Peyer's patch (tissue), 4 donors: Measurements from ENCODE around the gene LUC7L.

Source experiments
- CTCF ChIP-seq, 6 experiments: fragments of 450-650 bp in 4 of 6; fragments of 200-600 bp in 2 of 6; sonication (generic) in 1 of 6; IDR thresholded peaks; one replicate each; pipeline ENCODE4 v1.5.1; 2017 to 2019; ENCODE audit warnings: antibody characterized with exemption in 6 of 6, mild to moderate bottlenecking in 3 of 6, moderate library complexity in 1 of 6
- POLR2A ChIP-seq, 2 donors: fragments of 450-650 bp; IDR thresholded peaks; one replicate each; pipeline ENCODE4 v1.5.1; 2017; ENCODE audit warnings: antibody characterized with exemption in 2 of 2, mild to moderate bottlenecking in 2 of 2, moderate library complexity in 2 of 2

GRCh38 chr16:200388-200787, 28.9 kb downstream of the LUC7L start:
- no peak for TF ChIP-seq CTCF (IDR thresholded peaks at IDR 0.05)
- TF ChIP-seq POLR2A (IDR thresholded peaks at IDR 0.05), result no peak
